GM12878 (cell line): ENCODE results near the gene MOB2. TPM values are rescaled to one million over a fixed set of nuclear protein-coding genes. Genes with fewer than 3 reads are reported as not detected.

Experiments used
- ATAC-seq: fragments of 200-7000 bp; cut with Tn5 transposase; 3 replicates; pipeline ENCODE4 v1.9.1; 2020; ENCODE audit warnings: mild to moderate bottlenecking, moderate library complexity
- BruUV-seq: library from RNA; stranded (reverse); fragments of 400-500 nt; replicated peaks from 2 replicates; lab custom pipeline; 2021; lab: Mats Ljungman, UMichigan
- CTCF ChIA-PET: fragments of 300-600 bp; sonication (Branson Sonifier 250); formaldehyde crosslinking; extraction: SDS; loops from one replicate; lab custom pipeline; 2021; ENCODE audit warnings: inconsistent platforms; lab: Yijun Ruan, JAX
- POLR2A ChIA-PET: fragments of 350-600 bp; formaldehyde crosslinking; extraction: SDS; loops from one replicate; lab custom pipeline; 2021; ENCODE audit warnings: inconsistent platforms; lab: Charles Lee
- RAD21 ChIA-PET: fragments of 300-600 bp; sonication (Branson Sonifier 250); formaldehyde crosslinking; loops from one replicate; lab custom pipeline; 2023; ENCODE audit warnings: antibody characterized with exemption; ENCODE audit not compliant: unreplicated experiment; lab: Charles Lee
- SMC1A ChIA-PET: fragments of 300-600 bp; sonication (Branson Sonifier 250); formaldehyde crosslinking; loops from one replicate; lab custom pipeline; 2023; ENCODE audit not compliant: unreplicated experiment, uncharacterized antibody; lab: Charles Lee
- DNase-seq: peaks from one replicate; pipeline ENCODE4 v3.0.0-alpha.2; 2011; ENCODE audit warnings: low read depth, low spot score
- FAIRE-seq: peaks from 3 replicates; lab custom pipeline; 2011; peaks lifted over from hg19 to GRCh38; lab: Jason Lieb, UNC
- H2AFZ ChIP-seq: 2 replicates; pipeline ENCODE4 v1.6.0; 2011; ENCODE audit warnings: low read depth, low read length, control low read depth; ENCODE audit not compliant: control insufficient read depth
- H3K27ac ChIP-seq: 2 replicates; pipeline ENCODE4 v1.5.1; 2011; ENCODE audit warnings: control low read depth; ENCODE audit not compliant: control insufficient read depth, insufficient read depth
- H3K27me3 ChIP-seq, 2 experiments: replicated peaks in 1 of 2; 2 replicates each; pipeline versions ENCODE4 v1.6.0 to v1.6.1; 2011; ENCODE audit warnings: low read length in 1 of 2; ENCODE audit not compliant: control insufficient read depth in 2 of 2, insufficient read depth in 2 of 2
- H3K36me3 ChIP-seq, 2 experiments: 2 replicates each; pipeline ENCODE4 v1.5.1; 2011; ENCODE audit warnings: low read length in 1 of 2; ENCODE audit not compliant: control insufficient read depth in 2 of 2, insufficient read depth in 2 of 2
- H3K4me1 ChIP-seq: 2 replicates; pipeline ENCODE4 v1.6.1; 2011; ENCODE audit warnings: mild to moderate bottlenecking, low read length, moderate library complexity, mixed read lengths; ENCODE audit not compliant: control insufficient read depth, insufficient read depth
- H3K4me2 ChIP-seq: 2 replicates; pipeline ENCODE4 v1.6.0; 2011; ENCODE audit warnings: control low read depth; ENCODE audit not compliant: control insufficient read depth, insufficient read depth
- H3K4me3 ChIP-seq: fragments of 200-600 bp; sonication (generic); 2 replicates; pipeline ENCODE4 v1.5.1; 2016
- H3K79me2 ChIP-seq: 2 replicates; pipeline ENCODE4 v1.6.0; 2011; ENCODE audit warnings: low read length; ENCODE audit not compliant: control insufficient read depth, insufficient read depth
- H3K9ac ChIP-seq: 2 replicates; pipeline ENCODE4 v1.8.0; 2011; ENCODE audit warnings: low read length, control low read depth, mixed read lengths; ENCODE audit not compliant: control insufficient read depth, insufficient read depth
- H3K9me3 ChIP-seq: replicated peaks from 3 replicates; pipeline ENCODE4 v1.5.1; 2011; ENCODE audit warnings: mild to moderate bottlenecking, low read length; ENCODE audit not compliant: control insufficient read depth, insufficient read depth
- H4K20me1 ChIP-seq: 2 replicates; pipeline ENCODE4 v1.6.0; 2011; ENCODE audit not compliant: control insufficient read depth, insufficient read depth
- BMI1 ChIP-seq: fragments of 450-650 bp; IDR thresholded peaks from 2 replicates; pipeline ENCODE4 v1.6.1; 2016; ENCODE audit warnings: mild to moderate bottlenecking, moderate library complexity, borderline replicate concordance
- CHD4 ChIP-seq: fragments of 200-600 bp; sonication (generic); IDR thresholded peaks from 2 replicates; pipeline ENCODE4 v1.6.1; 2016; ENCODE audit warnings: mild to moderate bottlenecking
- STAT3 ChIP-seq: IDR thresholded peaks from 2 replicates; pipeline ENCODE4 v1.6.1; 2011; ENCODE audit warnings: low read depth, low read length, improper control_type of control experiment
- TCF3 ChIP-seq: IDR thresholded peaks from 2 replicates; pipeline ENCODE4 v1.6.1; 2012; ENCODE audit warnings: low read depth, mild to moderate bottlenecking, low read length, borderline replicate concordance; ENCODE audit not compliant: insufficient read depth
- TCF7 ChIP-seq: IDR thresholded peaks from 2 replicates; pipeline ENCODE4 v1.6.1; 2014; ENCODE audit warnings: antibody characterized with exemption, borderline replicate concordance
- WGBS: methylation state at CpG from one replicate; pipeline ENCODE4 v1.1.6; 2016; ENCODE audit warnings: low lambda C conversion rate; ENCODE audit not compliant: insufficient replicate concordance, insufficient coverage; ENCODE audit errors: missing lambda C conversion rate; 5-methylcytosine and 5-hydroxymethylcytosine counted together
- in situ Hi-C: fragments of 300-500 bp; cut with MboI; formaldehyde crosslinking; loops from 9 replicates; pipeline ENCODE4 v1.14.3; 2018; ENCODE audit warnings: mixed read lengths
- intact Hi-C: fragments of 100-400 bp; cut with micrococcal nuclease; formaldehyde crosslinking; loops from one replicate; pipeline ENCODE4 v1.14.2; 2022; ENCODE audit not compliant: unreplicated experiment
- polyA plus RNA-seq, 11 experiments: library from polyadenylated mRNA; depleted of rRNA in 4 of 11; unstranded in 6 of 11; stranded (reverse) in 5 of 11; fragments of >200 nt; fragmentation: Nextera tagmentation in 4 of 11; fragmentation: Illumina TruSeq in 1 of 11; extraction: Ambion mirVana in 4 of 11; extraction: Trizol in 1 of 11; gene quantifications; 1 replicate in 1 of 11; 2 replicates in 10 of 11; pipeline versions ENCODE4 v1.2.1 to v1.2.3, GENCODE V29; 2011 to 2016; ENCODE audit warnings: inconsistent platforms in 2 of 11, missing spikeins in 2 of 11, low read depth in 1 of 11
- total RNA-seq, 4 experiments: library from RNA; depleted of rRNA in 3 of 4; stranded (reverse); fragments of >200 nt in 3 of 4; fragmentation: Illumina TruSeq in 1 of 4; extraction: Trizol in 1 of 4; gene quantifications; 2 replicates each; pipeline versions ENCODE4 v1.2.1 to v1.2.3, GENCODE V29; 2013 to 2021
- TF ChIP-seq, protein P1 (sequence below): fragments of 450-650 bp; IDR thresholded peaks from 2 replicates; pipeline ENCODE4 v1.6.1; 2017; ENCODE audit warnings: borderline replicate concordance
- TF ChIP-seq, protein P2 (sequence below): fragments of 450-650 bp; conservative IDR thresholded peaks from 2 replicates; pipeline ENCODE4 v1.6.1; 2017; ENCODE audit warnings: mild to moderate bottlenecking, moderate library complexity
- TF ChIP-seq, protein P3 (sequence below): fragments of 450-650 bp; IDR thresholded peaks from 2 replicates; pipeline ENCODE4 v1.6.1; 2018; ENCODE audit warnings: borderline replicate concordance, mild to moderate bottlenecking; ENCODE audit not compliant: partially characterized antibody

MOB2 gene
- total and polyA plus RNA-seq, 10 of the 15 experiments (the other 5 are each of a cell fraction or from before 2014, with no cell fraction given) = 0.10 to 34.6 (median 15.5) TPM

DNA sequence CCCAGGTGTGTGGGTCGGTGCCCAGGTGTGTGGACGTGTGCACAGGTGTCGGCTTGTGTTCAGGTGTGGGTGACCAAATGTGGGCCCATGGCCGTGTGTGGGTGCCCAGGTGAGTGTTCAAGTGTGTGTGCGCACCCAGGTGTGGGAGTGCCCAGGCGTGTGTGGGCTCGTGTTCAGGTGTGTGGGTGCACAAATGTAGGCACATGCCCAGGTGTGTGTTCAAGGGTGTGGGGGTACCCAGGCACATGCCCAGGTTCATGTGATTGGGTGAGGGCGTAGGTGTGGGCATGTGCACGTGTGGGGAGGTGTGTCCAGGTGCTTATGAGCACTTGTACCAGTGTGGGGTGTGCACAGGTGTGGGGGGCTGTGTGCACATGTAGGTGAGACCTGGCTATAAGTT is 42.8 kb downstream of the MOB2 start:
- no peak for ATAC-seq
- Histone ChIP-seq H3K27me3 (no peaks in the 10 kb centered on the region), H3K9me3 (no peaks in the 10 kb centered on the region), H2AFZ (no peak overlapping the region), H3K4me3 (no peak overlapping the region), H4K20me1 (no peaks in the 10 kb centered on the region), H3K9ac (no peak overlapping the region), H3K27ac (no peak overlapping the region), H3K36me3 (no peaks in the 10 kb centered on the region), H3K4me2 (no peak overlapping the region), H3K4me1 (no peaks in the 10 kb centered on the region), H3K79me2 (no peaks in the 10 kb centered on the region)
- in situ Hi-C loops = no loop called here
- no peak for FAIRE-seq
- ChIA-PET CTCF (no interaction called here), SMC1A (no interaction called here), POLR2A (no interaction called here), RAD21 (interaction anchor here (0.6 kb wide), 1 partner anchor 66 kb away, joined by 3 read pairs; no protein-coding TSS in a partner anchor)
- DNase-seq = no peak
- WGBS = 26% methylated on average over 9 of the region's 9 CpGs
- intact Hi-C loops = no loop called here
- no peak for TF ChIP-seq TCF7
- TF ChIP-seq, protein P1, sequence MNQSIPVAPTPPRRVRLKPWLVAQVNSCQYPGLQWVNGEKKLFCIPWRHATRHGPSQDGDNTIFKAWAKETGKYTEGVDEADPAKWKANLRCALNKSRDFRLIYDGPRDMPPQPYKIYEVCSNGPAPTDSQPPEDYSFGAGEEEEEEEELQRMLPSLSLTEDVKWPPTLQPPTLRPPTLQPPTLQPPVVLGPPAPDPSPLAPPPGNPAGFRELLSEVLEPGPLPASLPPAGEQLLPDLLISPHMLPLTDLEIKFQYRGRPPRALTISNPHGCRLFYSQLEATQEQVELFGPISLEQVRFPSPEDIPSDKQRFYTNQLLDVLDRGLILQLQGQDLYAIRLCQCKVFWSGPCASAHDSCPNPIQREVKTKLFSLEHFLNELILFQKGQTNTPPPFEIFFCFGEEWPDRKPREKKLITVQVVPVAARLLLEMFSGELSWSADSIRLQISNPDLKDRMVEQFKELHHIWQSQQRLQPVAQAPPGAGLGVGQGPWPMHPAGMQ = no peak
- TF ChIP-seq, protein P2, sequence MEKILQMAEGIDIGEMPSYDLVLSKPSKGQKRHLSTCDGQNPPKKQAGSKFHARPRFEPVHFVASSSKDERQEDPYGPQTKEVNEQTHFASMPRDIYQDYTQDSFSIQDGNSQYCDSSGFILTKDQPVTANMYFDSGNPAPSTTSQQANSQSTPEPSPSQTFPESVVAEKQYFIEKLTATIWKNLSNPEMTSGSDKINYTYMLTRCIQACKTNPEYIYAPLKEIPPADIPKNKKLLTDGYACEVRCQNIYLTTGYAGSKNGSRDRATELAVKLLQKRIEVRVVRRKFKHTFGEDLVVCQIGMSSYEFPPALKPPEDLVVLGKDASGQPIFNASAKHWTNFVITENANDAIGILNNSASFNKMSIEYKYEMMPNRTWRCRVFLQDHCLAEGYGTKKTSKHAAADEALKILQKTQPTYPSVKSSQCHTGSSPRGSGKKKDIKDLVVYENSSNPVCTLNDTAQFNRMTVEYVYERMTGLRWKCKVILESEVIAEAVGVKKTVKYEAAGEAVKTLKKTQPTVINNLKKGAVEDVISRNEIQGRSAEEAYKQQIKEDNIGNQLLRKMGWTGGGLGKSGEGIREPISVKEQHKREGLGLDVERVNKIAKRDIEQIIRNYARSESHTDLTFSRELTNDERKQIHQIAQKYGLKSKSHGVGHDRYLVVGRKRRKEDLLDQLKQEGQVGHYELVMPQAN = no peak
- TF ChIP-seq, protein P3, sequence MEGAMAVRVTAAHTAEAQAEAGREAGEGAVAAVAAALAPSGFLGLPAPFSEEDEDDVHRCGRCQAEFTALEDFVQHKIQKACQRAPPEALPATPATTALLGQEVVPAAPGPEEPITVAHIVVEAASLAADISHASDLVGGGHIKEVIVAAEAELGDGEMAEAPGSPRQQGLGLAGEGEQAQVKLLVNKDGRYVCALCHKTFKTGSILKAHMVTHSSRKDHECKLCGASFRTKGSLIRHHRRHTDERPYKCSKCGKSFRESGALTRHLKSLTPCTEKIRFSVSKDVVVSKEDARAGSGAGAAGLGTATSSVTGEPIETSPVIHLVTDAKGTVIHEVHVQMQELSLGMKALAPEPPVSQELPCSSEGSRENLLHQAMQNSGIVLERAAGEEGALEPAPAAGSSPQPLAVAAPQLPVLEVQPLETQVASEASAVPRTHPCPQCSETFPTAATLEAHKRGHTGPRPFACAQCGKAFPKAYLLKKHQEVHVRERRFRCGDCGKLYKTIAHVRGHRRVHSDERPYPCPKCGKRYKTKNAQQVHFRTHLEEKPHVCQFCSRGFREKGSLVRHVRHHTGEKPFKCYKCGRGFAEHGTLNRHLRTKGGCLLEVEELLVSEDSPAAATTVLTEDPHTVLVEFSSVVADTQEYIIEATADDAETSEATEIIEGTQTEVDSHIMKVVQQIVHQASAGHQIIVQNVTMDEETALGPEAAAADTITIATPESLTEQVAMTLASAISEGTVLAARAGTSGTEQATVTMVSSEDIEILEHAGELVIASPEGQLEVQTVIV = no peak
- no peak for TF ChIP-seq TCF3
- no peak for TF ChIP-seq BMI1
- TF ChIP-seq CHD4 = no peak
- no peak for TF ChIP-seq STAT3
- BruUV-seq = no TSS peak
